ENCODE data around the gene PPP1R2C. TPM values are rescaled to one million over a fixed set of nuclear protein-coding genes. Genes with fewer than 3 reads are reported as not detected.

Gene PPP1R2C
- total RNA-seq: not detected

DNA sequence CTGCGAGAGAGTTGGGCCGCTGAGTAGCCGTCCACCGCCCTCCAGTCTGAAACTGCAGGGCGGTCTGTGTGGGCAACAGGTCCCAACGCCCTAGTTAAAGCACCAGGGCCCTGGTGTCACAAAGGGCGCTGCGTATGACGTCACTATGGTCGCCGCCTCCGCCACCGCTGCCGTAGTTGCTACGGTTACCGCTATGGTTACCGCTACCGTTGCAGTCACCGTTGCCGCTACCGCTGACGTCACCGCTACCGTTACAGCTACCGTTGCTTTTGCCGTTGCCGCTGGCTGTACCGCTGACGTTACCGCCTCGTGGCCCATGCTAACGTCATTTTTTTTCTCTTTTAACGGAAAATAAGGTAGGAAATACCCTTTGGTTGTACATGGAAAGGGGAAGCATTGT lies at the start of gene PPP1R2C:
TSS of gene PPP1R2C (minus strand) at position 68 of the 400 bp plus-strand sequence. CDS start 84 bp downstream, outside the sequence.
- H3K27me3 ChIP-seq: no peaks in the 10 kb centered on the region
- no peak within 1 kb of the TSS for H3K27ac ChIP-seq
- no peaks in the 10 kb centered on the region for H3K9me3 ChIP-seq
- no peak within 1 kb of the TSS for H3K4me3 ChIP-seq
- H3K36me3 ChIP-seq: no peaks in the 10 kb centered on the region
- no peaks in the 10 kb centered on the region for H3K4me1 ChIP-seq
- TF ChIP-seq POLR2A (IDR thresholded peaks at IDR 0.05): no peak
- TF ChIP-seq, protein P1, sequence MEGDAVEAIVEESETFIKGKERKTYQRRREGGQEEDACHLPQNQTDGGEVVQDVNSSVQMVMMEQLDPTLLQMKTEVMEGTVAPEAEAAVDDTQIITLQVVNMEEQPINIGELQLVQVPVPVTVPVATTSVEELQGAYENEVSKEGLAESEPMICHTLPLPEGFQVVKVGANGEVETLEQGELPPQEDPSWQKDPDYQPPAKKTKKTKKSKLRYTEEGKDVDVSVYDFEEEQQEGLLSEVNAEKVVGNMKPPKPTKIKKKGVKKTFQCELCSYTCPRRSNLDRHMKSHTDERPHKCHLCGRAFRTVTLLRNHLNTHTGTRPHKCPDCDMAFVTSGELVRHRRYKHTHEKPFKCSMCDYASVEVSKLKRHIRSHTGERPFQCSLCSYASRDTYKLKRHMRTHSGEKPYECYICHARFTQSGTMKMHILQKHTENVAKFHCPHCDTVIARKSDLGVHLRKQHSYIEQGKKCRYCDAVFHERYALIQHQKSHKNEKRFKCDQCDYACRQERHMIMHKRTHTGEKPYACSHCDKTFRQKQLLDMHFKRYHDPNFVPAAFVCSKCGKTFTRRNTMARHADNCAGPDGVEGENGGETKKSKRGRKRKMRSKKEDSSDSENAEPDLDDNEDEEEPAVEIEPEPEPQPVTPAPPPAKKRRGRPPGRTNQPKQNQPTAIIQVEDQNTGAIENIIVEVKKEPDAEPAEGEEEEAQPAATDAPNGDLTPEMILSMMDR (IDR thresholded peaks at IDR 0.05): no peak
- DNase-seq: peak in 2 of 3 donors; percentile 21 to 61

GRCh38 chrX:42825201-42825600 lies 47.2 kb upstream of the PPP1R2C start:
- no peak for TF ChIP-seq POLR2A (IDR thresholded peaks at IDR 0.05)
- TF ChIP-seq, protein P1 (IDR thresholded peaks at IDR 0.05): no peak
- DNase-seq: no peak

GRCh38 chrX:42824541-42824940 lies 46.6 kb upstream of the PPP1R2C start:
- TF ChIP-seq, protein P1 (IDR thresholded peaks at IDR 0.05): no peak
- no peak for TF ChIP-seq POLR2A (IDR thresholded peaks at IDR 0.05)
- Histone ChIP-seq H3K27me3 (no peaks in the 10 kb centered on the region), H3K4me3 (no peak overlapping the region), H3K9me3 (no peaks in the 10 kb centered on the region), H3K27ac (no peak overlapping the region), H3K36me3 (no peaks in the 10 kb centered on the region), H3K4me1 (no peaks in the 10 kb centered on the region)
- DNase-seq: no peak

More at GRCh38 chrX:42825201-42825600, 47.2 kb upstream of the PPP1R2C start:
- Histone ChIP-seq H3K9me3 (no peaks in the 10 kb centered on the region), H3K27me3 (no peaks in the 10 kb centered on the region), H3K4me3 (no peak overlapping the region), H3K27ac (no peak overlapping the region), H3K36me3 (no peaks in the 10 kb centered on the region), H3K4me1 (no peaks in the 10 kb centered on the region)

- H3K4me1 ChIP-seq: no peaks in the 10 kb centered on the region
- H3K9me3 ChIP-seq: no peaks in the 10 kb centered on the region
- no peak for DNase-seq
- TF ChIP-seq, protein P1 (IDR thresholded peaks at IDR 0.05): no peak
- TF ChIP-seq POLR2A (IDR thresholded peaks at IDR 0.05): no peak
- no peaks in the 10 kb centered on the region for H3K27me3 ChIP-seq
- H3K36me3 ChIP-seq: no peaks in the 10 kb centered on the region
- H3K4me3 ChIP-seq: no peak overlapping the region
- H3K27ac ChIP-seq: no peak overlapping the region
Measured at GRCh38 chrX:42823443-42823842, 45.5 kb upstream of the PPP1R2C start.

DNA sequence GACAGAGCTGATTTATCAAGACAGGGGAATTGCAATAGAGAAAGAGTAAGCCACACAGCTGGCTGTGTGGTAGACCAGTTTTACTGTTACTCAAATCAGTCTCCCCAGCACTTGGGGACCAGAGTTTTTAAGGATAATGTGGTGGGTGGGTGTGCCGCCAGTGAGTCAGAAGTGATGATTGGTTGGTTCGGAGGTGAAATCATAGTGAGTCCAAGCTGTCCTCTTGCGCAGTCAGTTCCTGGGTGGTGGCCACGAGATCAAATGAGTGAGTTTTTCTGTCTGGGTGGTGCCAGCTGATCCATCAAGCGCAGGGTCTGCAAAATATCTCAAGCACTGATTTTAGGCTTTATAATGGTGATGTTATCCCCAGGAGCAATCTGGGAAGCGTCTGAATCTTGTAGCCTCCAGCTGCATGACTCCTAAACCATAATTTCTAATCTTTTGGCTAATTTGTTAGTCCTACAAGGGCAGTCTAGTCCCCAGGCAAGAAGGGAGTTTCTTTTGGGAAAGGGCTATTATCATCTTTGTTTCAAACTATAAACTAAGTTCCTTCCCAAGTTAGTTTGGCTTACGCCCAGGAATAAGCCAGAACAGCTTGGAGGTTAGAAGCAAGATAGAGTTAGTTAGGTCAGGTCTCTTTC lies 44.0 kb upstream of the PPP1R2C start:
- no peaks in the 10 kb centered on the region for H3K27me3 ChIP-seq
- no peak overlapping the region for H3K27ac ChIP-seq
- no peak overlapping the region for H3K4me3 ChIP-seq
- no peaks in the 10 kb centered on the region for H3K4me1 ChIP-seq
- TF ChIP-seq, protein P1 (IDR thresholded peaks at IDR 0.05): no peak
- no peak for TF ChIP-seq POLR2A (IDR thresholded peaks at IDR 0.05)
- DNase-seq: no peak
- H3K36me3 ChIP-seq: no peaks in the 10 kb centered on the region
- H3K9me3 ChIP-seq: no peaks in the 10 kb centered on the region
